Calu3 (cell line): ENCODE results near the gene WDR74. TPM values are rescaled to one million over a fixed set of nuclear protein-coding genes. Genes with fewer than 3 reads are reported as not detected.

Experiments used
- BruUV-seq: library from RNA; stranded (reverse); fragments of 400-500 nt; replicated peaks from 2 replicates; lab custom pipeline; 2021; lab: Mats Ljungman, UMichigan
- CTCF ChIA-PET: fragments of 300-600 bp; sonication (Branson Sonifier 250); formaldehyde crosslinking; loops from one replicate; lab custom pipeline; 2022; ENCODE audit warnings: antibody characterized with exemption; lab: Charles Lee
- DNase-seq: peaks from one replicate; pipeline ENCODE4 v3.0.0; 2022
- H3K27ac Mint-ChIP-seq: one replicate; pipeline ENCODE4 v1.8.0; 2022; ENCODE audit warnings: mixed read lengths; ENCODE audit not compliant: unreplicated experiment
- H3K27me3 Mint-ChIP-seq: one replicate; pipeline ENCODE4 v1.8.0; 2022; ENCODE audit warnings: mixed read lengths; ENCODE audit not compliant: unreplicated experiment
- H3K36me3 Mint-ChIP-seq: one replicate; pipeline ENCODE4 v1.8.0; 2022; ENCODE audit warnings: mild to moderate bottlenecking, moderate library complexity, mixed read lengths; ENCODE audit not compliant: insufficient read depth, unreplicated experiment
- H3K4me1 Mint-ChIP-seq: one replicate; pipeline ENCODE4 v1.8.0; 2022; ENCODE audit warnings: mild to moderate bottlenecking, low read depth, mixed read lengths; ENCODE audit not compliant: unreplicated experiment
- H3K4me3 Mint-ChIP-seq: one replicate; pipeline ENCODE4 v1.8.0; 2022; ENCODE audit warnings: mild to moderate bottlenecking, low read depth, moderate library complexity, mixed read lengths; ENCODE audit not compliant: unreplicated experiment
- H3K9me3 Mint-ChIP-seq: one replicate; pipeline ENCODE4 v1.8.0; 2022; ENCODE audit warnings: low read depth, mixed read lengths; ENCODE audit not compliant: unreplicated experiment
- CTCF ChIP-seq: fragments of 200-600 bp; IDR thresholded peaks from one replicate; pipeline ENCODE4 v1.8.0; 2022; ENCODE audit warnings: antibody characterized with exemption; ENCODE audit not compliant: unreplicated experiment
- intact Hi-C: fragments of 100-400 bp; cut with micrococcal nuclease; formaldehyde crosslinking; loops from one replicate; pipeline ENCODE4 v1.10.0; 2022; ENCODE audit not compliant: unreplicated experiment
- total RNA-seq: library from RNA; stranded (reverse); gene quantifications from 2 replicates; pipeline ENCODE4 v1.2.3, GENCODE V29; 2022

Gene WDR74
- total RNA-seq, 1 experiment from 2014 or later, result 87.7 TPM

GRCh38 chr11:62794201-62794775 is 45.1 kb downstream of the WDR74 start:
- BruUV-seq, result no TSS peak
- Mint-ChIP-seq H3K27ac (no peak overlapping the region), H3K4me1 (peaks cover 16% of the 10 kb centered on the region), H3K4me3 (no peak overlapping the region), H3K9me3 (no peaks in the 10 kb centered on the region), H3K27me3 (no peaks in the 10 kb centered on the region), H3K36me3 (peaks cover 81% of the 10 kb centered on the region)
- CTCF ChIA-PET, result no interaction called here
- intact Hi-C loops, result no loop called here
- no peak for DNase-seq
- no peak for TF ChIP-seq CTCF

- H3K9me3 Mint-ChIP-seq, result no peaks in the 10 kb centered on the region
- no peaks in the 10 kb centered on the region for H3K27me3 Mint-ChIP-seq
- peak overlapping the region; percentile 68 for H3K27ac Mint-ChIP-seq
- intact Hi-C loops, result no loop called here
- peaks cover 81% of the 10 kb centered on the region for H3K36me3 Mint-ChIP-seq
- peaks cover 24% of the 10 kb centered on the region for H3K4me1 Mint-ChIP-seq
- no peak for DNase-seq
- BruUV-seq, result no TSS peak
- peak overlapping the region; percentile 96 for H3K4me3 Mint-ChIP-seq
- CTCF ChIA-PET, result no interaction called here
- TF ChIP-seq CTCF, result no peak
Measured at GRCh38 chr11:62792202-62792575, 47.2 kb downstream of the WDR74 start.

GRCh38 chr11:62791501-62792201 is 47.7 kb downstream of the WDR74 start, which contains the start of gene TMEM223:
Gene TMEM223, minus strand, starts transcription at chr11:62792006. Its CDS starts 12 bp downstream, at chr11:62791994.
- Mint-ChIP-seq H3K27ac (peak within 1 kb of the TSS; percentile 68), H3K4me3 (peak within 1 kb of the TSS; percentile 96), H3K36me3 (peaks cover 84% of the 10 kb centered on the region), H3K4me1 (peaks cover 24% of the 10 kb centered on the region), H3K27me3 (no peaks in the 10 kb centered on the region), H3K9me3 (no peaks in the 10 kb centered on the region)
- peak; percentile 93 for DNase-seq
- CTCF ChIA-PET, result interaction anchor here (0.7 kb wide), 1 partner anchor 117 kb away, joined by 3 read pairs; no protein-coding TSS in a partner anchor
- no TSS peak for BruUV-seq
- intact Hi-C loops, result no loop called here
- TF ChIP-seq CTCF, result peak; percentile 20

- H3K4me3 Mint-ChIP-seq, result peak overlapping the region; percentile 96
- intact Hi-C loops, result loop anchor here (5.0 kb wide), 1 partner anchor 88 kb away; no protein-coding TSS in a partner anchor
- DNase-seq, result no peak
- no peak overlapping the region for H3K27ac Mint-ChIP-seq
- BruUV-seq, result no TSS peak
- no peak for TF ChIP-seq CTCF
- no peaks in the 10 kb centered on the region for H3K9me3 Mint-ChIP-seq
- peaks cover 24% of the 10 kb centered on the region for H3K4me1 Mint-ChIP-seq
- CTCF ChIA-PET, result no interaction called here
- peaks cover 82% of the 10 kb centered on the region for H3K36me3 Mint-ChIP-seq
- H3K27me3 Mint-ChIP-seq, result no peaks in the 10 kb centered on the region
Measured at GRCh38 chr11:62789576-62789975, 49.8 kb downstream of the WDR74 start.
